Activated T-cell treated with anti-CD3 and anti-CD28 coated beads, Interleukin-2, amount 50 U/mL, for 1 hour (primary cell): Measurements from ENCODE around the gene HLA-DPA1.
"Not testable (repeated sequence)": the region's sequence is repeated elsewhere in the genome, so short reads cannot be mapped to it uniquely, and the experiment has no call there.

Source experiments
- DNase-seq: peaks from one replicate; pipeline ENCODE4 v3.0.0-alpha.2; 2020

The HLA-DPA1 gene

GRCh38 chr6:33073431-33073871 is at the start of gene HLA-DPA1:
HLA-DPA1 (minus strand) TSS chr6:33073649.
- DNase-seq = peak; percentile 37

- no peak for DNase-seq
These were observed 49.7 kb upstream of the HLA-DPA1 start for GRCh38 chr6:33123181-33123580.

- DNase-seq = no peak
These were observed 46.6 kb upstream of the HLA-DPA1 start for GRCh38 chr6:33120001-33120400.

GRCh38 chr6:33118525-33119123 is 45.2 kb upstream of the HLA-DPA1 start:
- DNase-seq = no peak

GRCh38 chr6:33117811-33118277 is 44.4 kb upstream of the HLA-DPA1 start:
- DNase-seq = no peak

- no peak for DNase-seq
These were observed 43.6 kb upstream of the HLA-DPA1 start for GRCh38 chr6:33116841-33117711.

- DNase-seq = no peak
These were observed 43.0 kb upstream of the HLA-DPA1 start for GRCh38 chr6:33116417-33116816.

GRCh38 chr6:33114406-33114805 is 41.0 kb upstream of the HLA-DPA1 start:
- DNase-seq = no peak

GRCh38 chr6:33113755-33114154 is 40.3 kb upstream of the HLA-DPA1 start:
- no peak for DNase-seq

- no peak for DNase-seq
These were observed 38.7 kb upstream of the HLA-DPA1 start for GRCh38 chr6:33112148-33112547.

- no peak for DNase-seq
These were observed 34.9 kb upstream of the HLA-DPA1 start for GRCh38 chr6:33108307-33108706.

- no peak for DNase-seq
These were observed 34.2 kb upstream of the HLA-DPA1 start for GRCh38 chr6:33107641-33108040.

GRCh38 chr6:33105916-33106871 is 32.7 kb upstream of the HLA-DPA1 start:
- DNase-seq = no peak

GRCh38 chr6:33105386-33105785 is 31.9 kb upstream of the HLA-DPA1 start:
- DNase-seq = no peak

GRCh38 chr6:33104887-33105286 is 31.4 kb upstream of the HLA-DPA1 start:
- DNase-seq = no peak

GRCh38 chr6:33103776-33104175 is 30.3 kb upstream of the HLA-DPA1 start:
- DNase-seq = no peak

- DNase-seq = not testable (repeated sequence)
These were observed 27.8 kb upstream of the HLA-DPA1 start for GRCh38 chr6:33101121-33101737.

- DNase-seq = no peak
These were observed 22.2 kb upstream of the HLA-DPA1 start for GRCh38 chr6:33095681-33096080.

- no peak for DNase-seq
These were observed 20.4 kb upstream of the HLA-DPA1 start for GRCh38 chr6:33093855-33094254.

GRCh38 chr6:33092385-33092784 is 18.9 kb upstream of the HLA-DPA1 start:
- no peak for DNase-seq

- peak; percentile 64 for DNase-seq
These were observed 18.5 kb upstream of the HLA-DPA1 start for GRCh38 chr6:33091957-33092356.

GRCh38 chr6:33088931-33089620 is 15.6 kb upstream of the HLA-DPA1 start:
- no peak for DNase-seq
